ENCODE results near the gene KRT20.

DNA sequence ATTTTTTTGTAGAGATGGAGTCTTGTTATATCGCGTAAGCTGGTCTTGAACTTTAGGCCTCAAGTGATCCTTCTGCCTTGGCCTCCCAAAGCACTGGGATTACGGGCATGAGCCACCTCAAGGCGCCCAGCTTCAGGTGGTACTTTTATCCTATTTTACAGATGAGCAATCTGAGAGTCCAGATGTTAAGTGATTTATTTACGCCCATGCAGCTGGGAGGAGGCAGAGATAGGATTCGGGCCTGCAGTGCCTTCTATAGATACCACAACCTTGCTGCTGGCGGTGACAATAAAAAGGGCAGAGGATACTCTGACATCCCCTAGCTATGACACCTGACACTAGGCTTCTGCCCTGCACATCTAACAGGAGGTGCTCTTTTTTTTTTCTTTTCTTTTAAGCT is 13.7 kb downstream of the KRT20 start:
- TF ChIP-seq, protein P1, sequence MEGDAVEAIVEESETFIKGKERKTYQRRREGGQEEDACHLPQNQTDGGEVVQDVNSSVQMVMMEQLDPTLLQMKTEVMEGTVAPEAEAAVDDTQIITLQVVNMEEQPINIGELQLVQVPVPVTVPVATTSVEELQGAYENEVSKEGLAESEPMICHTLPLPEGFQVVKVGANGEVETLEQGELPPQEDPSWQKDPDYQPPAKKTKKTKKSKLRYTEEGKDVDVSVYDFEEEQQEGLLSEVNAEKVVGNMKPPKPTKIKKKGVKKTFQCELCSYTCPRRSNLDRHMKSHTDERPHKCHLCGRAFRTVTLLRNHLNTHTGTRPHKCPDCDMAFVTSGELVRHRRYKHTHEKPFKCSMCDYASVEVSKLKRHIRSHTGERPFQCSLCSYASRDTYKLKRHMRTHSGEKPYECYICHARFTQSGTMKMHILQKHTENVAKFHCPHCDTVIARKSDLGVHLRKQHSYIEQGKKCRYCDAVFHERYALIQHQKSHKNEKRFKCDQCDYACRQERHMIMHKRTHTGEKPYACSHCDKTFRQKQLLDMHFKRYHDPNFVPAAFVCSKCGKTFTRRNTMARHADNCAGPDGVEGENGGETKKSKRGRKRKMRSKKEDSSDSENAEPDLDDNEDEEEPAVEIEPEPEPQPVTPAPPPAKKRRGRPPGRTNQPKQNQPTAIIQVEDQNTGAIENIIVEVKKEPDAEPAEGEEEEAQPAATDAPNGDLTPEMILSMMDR (IDR thresholded peaks at IDR 0.05 in 2 of 3, conservative IDR thresholded peaks at IDR 0.05 in 1 of 3; ENCODE audit: borderline replicate concordance in 1 of 3, insufficient read depth in 1 of 3, low read depth in 2 of 3, low read length in 2 of 3), result no peak
- TF ChIP-seq FOSL1 (IDR thresholded peaks at IDR 0.05; ENCODE audit: low read depth) (no peak), SRF (IDR thresholded peaks at IDR 0.05; ENCODE audit: low read depth) (no peak), YY1 (IDR thresholded peaks at IDR 0.05; ENCODE audit: extremely low read depth, insufficient replicate concordance, low read depth, low read length) (no peak), POLR2AphosphoS5 (IDR thresholded peaks at IDR 0.05; ENCODE audit: low read depth, low read length) (no peak), SIN3A (IDR thresholded peaks at IDR 0.05; ENCODE audit: low read depth) (no peak), POLR2A (IDR thresholded peaks at IDR 0.05; ENCODE audit: borderline replicate concordance, extremely low read depth, insufficient read depth, insufficient read length) (no peak)
- TF ChIP-seq, protein P2, sequence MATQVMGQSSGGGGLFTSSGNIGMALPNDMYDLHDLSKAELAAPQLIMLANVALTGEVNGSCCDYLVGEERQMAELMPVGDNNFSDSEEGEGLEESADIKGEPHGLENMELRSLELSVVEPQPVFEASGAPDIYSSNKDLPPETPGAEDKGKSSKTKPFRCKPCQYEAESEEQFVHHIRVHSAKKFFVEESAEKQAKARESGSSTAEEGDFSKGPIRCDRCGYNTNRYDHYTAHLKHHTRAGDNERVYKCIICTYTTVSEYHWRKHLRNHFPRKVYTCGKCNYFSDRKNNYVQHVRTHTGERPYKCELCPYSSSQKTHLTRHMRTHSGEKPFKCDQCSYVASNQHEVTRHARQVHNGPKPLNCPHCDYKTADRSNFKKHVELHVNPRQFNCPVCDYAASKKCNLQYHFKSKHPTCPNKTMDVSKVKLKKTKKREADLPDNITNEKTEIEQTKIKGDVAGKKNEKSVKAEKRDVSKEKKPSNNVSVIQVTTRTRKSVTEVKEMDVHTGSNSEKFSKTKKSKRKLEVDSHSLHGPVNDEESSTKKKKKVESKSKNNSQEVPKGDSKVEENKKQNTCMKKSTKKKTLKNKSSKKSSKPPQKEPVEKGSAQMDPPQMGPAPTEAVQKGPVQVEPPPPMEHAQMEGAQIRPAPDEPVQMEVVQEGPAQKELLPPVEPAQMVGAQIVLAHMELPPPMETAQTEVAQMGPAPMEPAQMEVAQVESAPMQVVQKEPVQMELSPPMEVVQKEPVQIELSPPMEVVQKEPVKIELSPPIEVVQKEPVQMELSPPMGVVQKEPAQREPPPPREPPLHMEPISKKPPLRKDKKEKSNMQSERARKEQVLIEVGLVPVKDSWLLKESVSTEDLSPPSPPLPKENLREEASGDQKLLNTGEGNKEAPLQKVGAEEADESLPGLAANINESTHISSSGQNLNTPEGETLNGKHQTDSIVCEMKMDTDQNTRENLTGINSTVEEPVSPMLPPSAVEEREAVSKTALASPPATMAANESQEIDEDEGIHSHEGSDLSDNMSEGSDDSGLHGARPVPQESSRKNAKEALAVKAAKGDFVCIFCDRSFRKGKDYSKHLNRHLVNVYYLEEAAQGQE (IDR thresholded peaks at IDR 0.05; ENCODE audit: low read depth), result no peak

Data from HCT116 (cell line).